Stimulated activated CD4-positive, alpha-beta T cell treated with anti-CD3 and anti-CD28 coated beads, Interleukin-12 subunit alpha, Interleukin-12 subunit beta, amount 100 ng/mL, for 4 hours (primary cell): ENCODE results near the gene FAM135A.
A peak's percentile ranks its signal among the peaks of the same experiment; 100 is the strongest.
"Not testable (repeated sequence)": the region's sequence is repeated elsewhere in the genome, so short reads cannot be mapped to it uniquely, and the experiment has no call there.

ENCODE experiments used
- DNase-seq: peaks from one replicate; pipeline ENCODE4 v3.0.0-alpha.2; 2020

Gene FAM135A

GRCh38 chr6:70551566-70551965 lies 138.3 kb downstream of the FAM135A start:
- no peak for DNase-seq

DNA sequence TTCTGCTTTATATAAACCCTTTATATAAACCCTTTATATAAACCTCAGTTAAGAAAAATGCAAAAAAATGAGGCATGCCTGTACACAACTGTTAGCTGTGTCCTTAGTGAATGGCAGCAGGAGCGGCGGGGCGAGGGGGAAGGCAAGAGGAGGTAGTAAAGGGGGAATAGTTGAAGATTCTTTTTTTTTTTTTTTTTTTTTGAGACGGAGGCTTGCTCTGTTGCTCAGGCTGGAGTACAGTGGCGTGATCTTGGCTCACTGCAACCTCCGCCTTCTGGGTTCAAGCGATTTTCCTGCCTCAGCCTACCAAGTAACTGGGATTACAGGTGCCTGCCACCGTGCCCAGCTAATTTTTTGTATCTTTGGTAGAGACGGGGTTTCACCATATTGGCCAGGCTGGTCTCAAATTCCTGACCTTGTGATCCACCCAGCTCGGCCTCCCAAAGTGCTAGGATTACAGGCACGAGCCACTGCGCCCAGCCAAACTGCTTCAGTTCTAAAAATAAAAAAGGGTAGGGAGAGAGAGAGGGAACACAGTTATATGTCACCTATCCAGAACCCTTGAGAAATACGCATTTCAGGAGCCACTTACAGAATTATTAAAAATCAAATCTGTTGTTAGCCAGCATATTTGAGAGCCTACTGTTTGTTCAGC lies 139.1 kb downstream of the FAM135A start:
- DNase-seq = not testable (repeated sequence)

DNA sequence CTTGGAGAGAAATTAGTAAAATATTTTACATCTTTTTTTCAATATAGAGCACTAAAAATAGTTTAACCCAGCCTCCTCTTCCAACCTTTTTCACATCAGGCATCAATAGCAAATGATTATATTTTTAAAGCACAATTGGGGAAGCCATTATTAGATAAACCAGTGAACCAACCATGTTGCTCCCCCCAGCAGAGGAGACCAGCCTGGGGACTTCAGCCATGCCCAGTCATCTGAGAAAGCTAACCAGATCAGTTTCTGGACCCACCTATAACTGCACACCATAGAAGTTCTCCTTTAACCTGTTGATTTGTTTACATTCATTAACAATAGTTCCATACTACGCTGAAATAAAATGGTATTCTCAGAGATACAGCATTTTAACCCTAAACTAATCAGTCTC lies 139.7 kb downstream of the FAM135A start:
- DNase-seq = no peak

DNA sequence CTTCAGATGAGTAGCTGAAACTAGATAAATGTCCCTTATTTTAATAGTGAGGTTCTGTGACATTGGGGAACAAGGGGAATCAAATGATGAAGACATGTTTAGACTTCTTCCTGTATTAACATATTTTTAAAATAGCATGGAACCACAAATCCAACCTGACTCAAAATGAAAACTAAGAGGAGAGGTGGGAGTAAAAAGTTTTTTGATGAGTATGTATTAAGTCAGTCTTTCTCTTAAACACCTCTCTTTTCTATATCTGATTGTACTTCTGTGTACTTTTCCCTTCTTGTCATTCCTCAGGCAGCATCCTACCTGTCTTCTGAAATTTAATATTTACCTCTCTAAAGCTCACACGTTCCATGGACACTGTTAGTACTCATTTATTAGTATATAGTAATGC lies 144.7 kb downstream of the FAM135A start:
- DNase-seq = no peak

GRCh38 chr6:70562401-70562800 lies 149.1 kb downstream of the FAM135A start:
- not testable (repeated sequence) for DNase-seq

DNA sequence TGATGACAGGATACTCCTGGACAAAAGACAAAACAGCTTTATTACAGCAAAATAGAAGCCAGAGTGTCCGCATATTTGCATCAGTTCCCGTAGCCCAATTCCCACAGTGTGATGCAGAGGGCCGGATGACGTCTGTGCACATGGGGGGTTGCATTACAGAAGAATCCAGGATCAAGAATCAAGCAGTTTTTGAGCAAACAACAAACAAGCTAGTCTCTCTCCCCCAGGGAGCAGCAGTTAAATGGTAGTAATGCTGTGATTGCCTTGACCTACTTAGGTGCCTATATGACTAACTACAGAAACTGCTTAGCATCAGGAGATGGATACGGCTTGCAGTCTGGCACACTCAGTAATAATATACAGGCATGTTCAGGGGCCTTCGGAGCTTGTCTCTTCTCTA lies 150.2 kb downstream of the FAM135A start:
- no peak for DNase-seq

GRCh38 chr6:70566751-70567382 lies 153.6 kb downstream of the FAM135A start, which contains the start of gene SDHAF4:
Gene SDHAF4 (plus strand): TSS chr6:70566930. CDS start chr6:70566941, 11 bp downstream.
- peak; percentile 95 for DNase-seq

DNA sequence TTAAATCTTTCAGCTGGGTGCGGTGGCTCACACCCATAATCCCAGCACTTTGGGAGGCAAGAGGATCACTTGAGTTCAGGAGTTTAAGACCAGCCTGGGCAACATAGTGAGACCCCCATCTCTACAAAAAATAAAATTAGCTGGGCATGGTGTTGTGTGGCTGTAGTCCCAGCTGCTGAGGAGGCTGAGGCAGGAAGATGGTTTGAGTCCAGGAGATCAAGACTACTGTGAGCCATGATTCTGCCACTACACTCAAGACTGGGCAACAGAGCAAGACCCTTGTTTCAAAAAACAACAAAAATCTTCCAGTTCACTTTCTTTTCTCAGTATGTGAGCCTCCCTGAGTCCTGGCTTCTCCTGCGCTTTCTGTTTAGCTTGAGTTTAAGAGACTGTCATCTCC lies 161.3 kb downstream of the FAM135A start:
- no peak for DNase-seq

- no peak for DNase-seq
Observed at GRCh38 chr6:70575899-70576495, 162.7 kb downstream of the FAM135A start.

DNA sequence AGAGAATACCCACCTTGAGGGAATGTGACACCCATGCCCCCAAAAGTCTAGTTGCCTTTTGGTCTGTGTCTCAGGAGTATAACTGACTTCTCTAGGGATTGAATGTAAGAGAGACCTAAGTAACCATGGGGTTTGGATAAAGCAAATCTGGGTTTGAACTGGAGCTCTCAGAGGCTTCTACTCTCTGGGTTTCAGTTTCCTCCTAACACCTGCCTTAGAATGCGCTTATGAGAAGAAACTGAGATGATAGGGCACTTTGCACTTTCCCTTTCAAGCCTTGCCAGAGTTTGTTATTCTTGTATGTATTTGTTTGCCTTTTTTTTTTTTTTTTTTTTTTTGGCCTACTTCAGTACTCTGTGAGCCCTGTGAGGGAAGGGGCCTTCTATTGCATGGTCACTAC lies 172.8 kb downstream of the FAM135A start:
- no peak for DNase-seq

DNA sequence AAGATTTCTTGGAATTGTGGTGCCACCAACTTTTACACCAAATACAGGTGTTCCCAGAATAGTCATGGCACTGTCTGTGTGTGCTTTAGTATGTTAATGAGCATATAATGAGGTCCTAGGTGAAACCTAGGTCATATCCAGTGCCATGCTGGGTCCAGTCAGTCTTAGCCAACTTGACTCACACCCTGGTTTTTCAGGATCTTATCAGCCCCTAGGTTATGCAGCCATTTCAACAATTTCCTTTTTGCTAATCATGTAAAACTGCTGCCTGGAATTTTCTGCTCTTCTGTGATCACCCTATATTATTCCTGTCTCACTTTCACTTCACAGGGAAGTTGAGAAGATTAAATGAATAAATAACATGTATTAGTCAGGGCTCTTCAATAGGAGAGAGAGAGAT lies 177.1 kb downstream of the FAM135A start:
- DNase-seq = no peak

DNA sequence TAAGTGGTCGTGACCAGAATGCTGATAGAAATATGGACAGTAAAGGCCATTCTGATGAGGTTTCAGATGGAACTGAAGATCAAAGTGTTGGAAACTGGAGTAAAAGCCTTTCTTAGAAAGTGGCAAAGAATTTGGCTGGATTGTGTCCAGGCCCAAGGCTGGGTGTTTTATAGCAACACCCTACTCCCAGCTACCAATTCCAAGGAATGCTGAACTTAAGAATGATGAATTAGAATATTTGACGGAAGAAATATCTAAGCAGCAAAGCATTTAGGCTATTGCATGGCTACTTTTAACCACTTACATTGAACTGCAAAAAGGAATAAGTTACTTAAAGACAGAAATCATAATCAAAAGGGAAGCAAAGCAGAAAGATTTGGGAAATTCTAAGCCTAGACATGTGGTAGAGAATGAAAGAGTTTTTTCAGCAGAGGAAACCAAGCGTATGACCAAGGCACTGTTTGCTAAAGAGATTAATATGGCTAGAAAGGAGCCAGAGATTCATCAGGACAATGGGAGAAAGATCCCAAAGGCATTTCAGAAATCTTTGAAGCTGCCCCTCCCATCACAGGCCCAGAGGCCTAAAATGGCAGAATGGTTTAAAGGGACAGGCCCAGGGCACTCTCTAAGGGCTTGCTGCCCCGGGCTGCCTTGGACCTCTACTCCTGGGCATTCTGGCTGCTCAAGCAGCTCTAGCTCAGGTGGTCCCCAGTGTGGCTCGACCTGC lies 179.2 kb downstream of the FAM135A start:
- no peak for DNase-seq

GRCh38 chr6:70593118-70593486 lies 179.8 kb downstream of the FAM135A start:
- no peak for DNase-seq

GRCh38 chr6:70599187-70599586 lies 185.9 kb downstream of the FAM135A start:
- no peak for DNase-seq

- no peak for DNase-seq
Observed at GRCh38 chr6:70601014-70601413, 187.7 kb downstream of the FAM135A start.

DNA sequence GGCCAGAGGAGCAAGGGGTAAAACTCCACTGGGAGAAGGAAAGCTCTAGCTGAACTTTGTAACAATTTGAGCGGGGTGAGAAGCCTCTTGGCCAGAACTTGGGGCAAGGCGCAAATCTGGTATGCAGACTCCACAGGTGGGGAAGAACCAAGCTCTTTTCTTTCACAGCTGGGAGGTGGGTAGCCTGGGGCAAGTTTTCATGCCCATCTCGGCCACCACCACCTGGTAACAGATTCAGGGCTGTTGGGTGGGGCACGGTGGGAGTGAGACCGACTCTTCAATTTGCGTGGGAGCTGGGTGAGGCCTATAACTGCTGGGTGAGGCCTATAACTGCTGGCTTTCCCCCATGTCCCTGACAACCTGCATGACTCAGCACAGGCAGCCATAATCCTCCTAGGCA lies 190.9 kb downstream of the FAM135A start:
- DNase-seq = no peak

DNA sequence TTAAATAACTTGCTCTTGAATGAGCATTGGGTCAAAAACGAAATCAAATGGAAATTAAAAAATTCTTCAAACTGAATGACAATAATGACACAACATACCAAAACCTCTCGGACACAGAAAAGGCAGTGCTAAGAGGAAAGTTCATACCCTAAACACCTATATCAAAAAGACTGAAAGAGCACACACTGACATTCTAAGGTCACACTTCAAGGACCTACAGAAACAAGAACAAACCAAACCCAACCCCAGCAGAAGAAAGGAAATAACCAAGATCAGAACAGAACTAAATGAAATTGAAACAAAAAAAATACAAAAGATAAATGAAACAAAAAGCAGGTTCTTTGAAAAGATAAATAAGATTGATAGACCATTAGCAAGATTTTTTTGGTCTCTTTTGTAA lies 194.1 kb downstream of the FAM135A start:
- not testable (repeated sequence) for DNase-seq

DNA sequence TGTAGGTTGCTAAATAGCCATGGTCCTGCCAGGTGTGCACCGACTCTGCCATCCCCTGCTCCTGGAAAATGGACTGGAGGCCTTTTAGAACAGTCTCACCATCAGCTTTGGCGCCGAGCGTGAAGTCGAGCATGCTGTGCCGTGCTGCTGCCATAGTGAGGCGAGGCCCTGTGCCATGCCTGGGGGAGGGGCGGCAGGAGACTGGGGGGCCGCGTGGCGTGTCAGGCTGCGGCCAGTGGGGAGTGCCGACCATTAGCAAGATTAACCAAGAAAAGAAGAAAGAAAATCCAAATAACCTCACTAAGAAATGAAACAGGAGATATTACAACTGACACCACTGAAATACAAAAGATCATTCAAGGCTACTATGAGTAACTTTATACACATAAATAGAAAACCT lies 195.9 kb downstream of the FAM135A start:
- DNase-seq = not testable (repeated sequence)
